ENCODE measurements around the gene PLGRKT.
"Not testable (repeated sequence)": the region's sequence is repeated elsewhere in the genome, so short reads cannot be mapped to it uniquely, and the experiment has no call there.

Gene PLGRKT

GRCh38 chr9:5326893-5327548 lies 110.7 kb downstream of the PLGRKT start:
- Histone ChIP-seq H4K20me1 (ENCODE audit: insufficient read depth, low read length, poor library complexity, severe bottlenecking) (no peaks in the 10 kb centered on the region), H3K27me3 (ENCODE audit: insufficient read depth, low read length, poor library complexity, severe bottlenecking) (no peaks in the 10 kb centered on the region), H3K4me1 (ENCODE audit: insufficient read depth, low read length, poor library complexity, severe bottlenecking) (peaks cover 6% of the 10 kb centered on the region), H3K9me2 (replicated peaks; ENCODE audit: low read depth, low read length) (no peaks in the 10 kb centered on the region), H3F3A (ENCODE audit: low read depth) (no peaks in the 10 kb centered on the region), H3K9me3 (ENCODE audit: insufficient read depth, low read depth, low read length) (no peaks in the 10 kb centered on the region), H3K36me3 (ENCODE audit: insufficient read depth, low read length) (no peaks in the 10 kb centered on the region), H3K9ac (ENCODE audit: low read depth, low read length, poor library complexity, severe bottlenecking) (no peak overlapping the region), H3K4me3 (ENCODE audit: low read length, poor library complexity, severe bottlenecking) (no peak overlapping the region), H3K4me2 (ENCODE audit: low read depth, low read length, poor library complexity, severe bottlenecking) (no peak overlapping the region), H2AFZ (ENCODE audit: low read length) (no peak overlapping the region), H3K79me2 (ENCODE audit: insufficient read depth, low read length) (no peaks in the 10 kb centered on the region)
- TF ChIP-seq CTCF (conservative IDR thresholded peaks at IDR 0.05; ENCODE audit: low read length): no peak
- no peak for TF ChIP-seq EZH2phosphoT487 (IDR thresholded peaks at IDR 0.05; ENCODE audit: borderline replicate concordance)

GRCh38 chr9:5326187-5326586 lies 111.5 kb downstream of the PLGRKT start:
- Histone ChIP-seq H3K4me2 (ENCODE audit: low read depth, low read length, poor library complexity, severe bottlenecking) (no peak overlapping the region), H2AFZ (ENCODE audit: low read length) (no peak overlapping the region)
- no peak for TF ChIP-seq EZH2phosphoT487 (IDR thresholded peaks at IDR 0.05; ENCODE audit: borderline replicate concordance)
- no peak for TF ChIP-seq CTCF (conservative IDR thresholded peaks at IDR 0.05; ENCODE audit: low read length)

GRCh38 chr9:5321601-5322000 lies 116.1 kb downstream of the PLGRKT start:
- not testable (repeated sequence) for H3F3A ChIP-seq (ENCODE audit: low read depth); H3K4me3 ChIP-seq (ENCODE audit: low read length, poor library complexity, severe bottlenecking); H3K9me3 ChIP-seq (ENCODE audit: insufficient read depth, low read depth, low read length); H3K9me2 ChIP-seq (replicated peaks; ENCODE audit: low read depth, low read length); H3K27me3 ChIP-seq (ENCODE audit: insufficient read depth, low read length, poor library complexity, severe bottlenecking); H3K4me2 ChIP-seq (ENCODE audit: low read depth, low read length, poor library complexity, severe bottlenecking); H3K36me3 ChIP-seq (ENCODE audit: insufficient read depth, low read length); H3K4me1 ChIP-seq (ENCODE audit: insufficient read depth, low read length, poor library complexity, severe bottlenecking); H4K20me1 ChIP-seq (ENCODE audit: insufficient read depth, low read length, poor library complexity, severe bottlenecking); H2AFZ ChIP-seq (ENCODE audit: low read length); H3K79me2 ChIP-seq (ENCODE audit: insufficient read depth, low read length); H3K9ac ChIP-seq (ENCODE audit: low read depth, low read length, poor library complexity, severe bottlenecking)

More at GRCh38 chr9:5326187-5326586, 111.5 kb downstream of the PLGRKT start:
- Histone ChIP-seq H3K9me3 (ENCODE audit: insufficient read depth, low read depth, low read length) (no peaks in the 10 kb centered on the region), H3K4me1 (ENCODE audit: insufficient read depth, low read length, poor library complexity, severe bottlenecking) (peaks cover 6% of the 10 kb centered on the region), H3K79me2 (ENCODE audit: insufficient read depth, low read length) (no peaks in the 10 kb centered on the region), H3K36me3 (ENCODE audit: insufficient read depth, low read length) (no peaks in the 10 kb centered on the region), H3K4me3 (ENCODE audit: low read length, poor library complexity, severe bottlenecking) (no peak overlapping the region), H3K9ac (ENCODE audit: low read depth, low read length, poor library complexity, severe bottlenecking) (no peak overlapping the region), H3K9me2 (replicated peaks; ENCODE audit: low read depth, low read length) (no peaks in the 10 kb centered on the region), H3K27me3 (ENCODE audit: insufficient read depth, low read length, poor library complexity, severe bottlenecking) (no peaks in the 10 kb centered on the region), H4K20me1 (ENCODE audit: insufficient read depth, low read length, poor library complexity, severe bottlenecking) (no peaks in the 10 kb centered on the region), H3F3A (ENCODE audit: low read depth) (no peaks in the 10 kb centered on the region)

- Histone ChIP-seq H2AFZ (ENCODE audit: low read length) (no peak overlapping the region), H3F3A (ENCODE audit: low read depth) (no peaks in the 10 kb centered on the region), H4K20me1 (ENCODE audit: insufficient read depth, low read length, poor library complexity, severe bottlenecking) (no peaks in the 10 kb centered on the region), H3K36me3 (ENCODE audit: insufficient read depth, low read length) (no peaks in the 10 kb centered on the region), H3K4me1 (ENCODE audit: insufficient read depth, low read length, poor library complexity, severe bottlenecking) (peaks cover under 1% of the 10 kb centered on the region), H3K4me3 (ENCODE audit: low read length, poor library complexity, severe bottlenecking) (no peak overlapping the region), H3K4me2 (ENCODE audit: low read depth, low read length, poor library complexity, severe bottlenecking) (no peak overlapping the region), H3K9me3 (ENCODE audit: insufficient read depth, low read depth, low read length) (peaks cover 4% of the 10 kb centered on the region; the same call in 1 of the 2 replicates), H3K79me2 (ENCODE audit: insufficient read depth, low read length) (no peaks in the 10 kb centered on the region), H3K9ac (ENCODE audit: low read depth, low read length, poor library complexity, severe bottlenecking) (no peak overlapping the region), H3K27me3 (ENCODE audit: insufficient read depth, low read length, poor library complexity, severe bottlenecking) (no peaks in the 10 kb centered on the region), H3K9me2 (replicated peaks; ENCODE audit: low read depth, low read length) (no peaks in the 10 kb centered on the region)
- TF ChIP-seq CTCF (conservative IDR thresholded peaks at IDR 0.05; ENCODE audit: low read length) (peak; percentile 39), EZH2phosphoT487 (IDR thresholded peaks at IDR 0.05; ENCODE audit: borderline replicate concordance) (no peak)
Measured at GRCh38 chr9:5321058-5321457, 116.7 kb downstream of the PLGRKT start.

- not testable (repeated sequence) for H3K9me2 ChIP-seq (replicated peaks; ENCODE audit: low read depth, low read length); H3K27me3 ChIP-seq (ENCODE audit: insufficient read depth, low read length, poor library complexity, severe bottlenecking); H3K9ac ChIP-seq (ENCODE audit: low read depth, low read length, poor library complexity, severe bottlenecking); H3K79me2 ChIP-seq (ENCODE audit: insufficient read depth, low read length); H3F3A ChIP-seq (ENCODE audit: low read depth); H2AFZ ChIP-seq (ENCODE audit: low read length); H3K4me1 ChIP-seq (ENCODE audit: insufficient read depth, low read length, poor library complexity, severe bottlenecking); H3K4me2 ChIP-seq (ENCODE audit: low read depth, low read length, poor library complexity, severe bottlenecking); H4K20me1 ChIP-seq (ENCODE audit: insufficient read depth, low read length, poor library complexity, severe bottlenecking); H3K4me3 ChIP-seq (ENCODE audit: low read length, poor library complexity, severe bottlenecking); H3K36me3 ChIP-seq (ENCODE audit: insufficient read depth, low read length)
- H3K9me3 ChIP-seq (ENCODE audit: insufficient read depth, low read depth, low read length): peaks cover 18% of the 10 kb centered on the region
Measured at GRCh38 chr9:5316406-5316805, 121.3 kb downstream of the PLGRKT start.
